ENCODE data around the gene LTB4R. TPM values are rescaled to one million over a fixed set of nuclear protein-coding genes. Genes with fewer than 3 reads are reported as not detected.

The LTB4R gene
- total and polyA plus RNA-seq, 4 donors: 0.86 to 5.0 (median 2.5) TPM

- DNase-seq (ENCODE audit: low spot score): no peak
- no peak overlapping the region for H3K9ac ChIP-seq (ENCODE audit: low read depth in 1 of 2, low read length in 2 of 2)
- WGBS: 97% methylated on average over 4 of the region's 4 CpGs
- no peak overlapping the region for H3K4me3 ChIP-seq (ENCODE audit: low read depth in 1 of 3, low read length in 3 of 3)
- no peaks in the 10 kb centered on the region for H3K27me3 ChIP-seq (ENCODE audit: control insufficient read depth in 4 of 4, insufficient read depth in 4 of 4, low read length in 3 of 4)
- TF ChIP-seq JUND (IDR thresholded peaks at IDR 0.05) (no peak), EGR1 (IDR thresholded peaks at IDR 0.05; ENCODE audit: low read depth in 2 of 2) (no peak), FOXA2 (IDR thresholded peaks at IDR 0.05) (no peak), TAF1 (conservative IDR thresholded peaks at IDR 0.05) (no peak), NR2F2 (IDR thresholded peaks at IDR 0.05) (no peak), HNF4G (IDR thresholded peaks at IDR 0.05) (no peak), ATF3 (IDR thresholded peaks at IDR 0.05) (no peak), GABPA (IDR thresholded peaks at IDR 0.05 in 1 of 2, conservative IDR thresholded peaks at IDR 0.05 in 1 of 2) (no peak), CTCF (IDR thresholded peaks at IDR 0.05; ENCODE audit: low read depth, low read length, missing input control) (no peak), RXRA (IDR thresholded peaks at IDR 0.05) (no peak), FOXA1 (IDR thresholded peaks at IDR 0.05) (no peak), REST (IDR thresholded peaks at IDR 0.05) (no peak), YY1 (IDR thresholded peaks at IDR 0.05) (no peak), HNF4A (conservative IDR thresholded peaks at IDR 0.05) (no peak)
- peaks cover 0 to 9% (median 3%) of the 10 kb centered on the region in 4 donors for H3K4me1 ChIP-seq (ENCODE audit: control insufficient read depth in 4 of 4, insufficient read depth in 4 of 4, low read length in 3 of 4)
- no peak overlapping the region for H3K27ac ChIP-seq (ENCODE audit: low read depth in 1 of 2, low read length in 2 of 2)
- no peaks in the 10 kb centered on the region for H3K36me3 ChIP-seq (ENCODE audit: control insufficient read depth in 4 of 4, insufficient read depth in 3 of 4, low read depth in 1 of 4, low read length in 3 of 4)
- H3K9me3 ChIP-seq (ENCODE audit: control insufficient read depth in 4 of 4, low read length in 3 of 4): no peaks in the 10 kb centered on the region
These were observed 31.6 kb downstream of the LTB4R start for GRCh38 chr14:24342889-24343288.

GRCh38 chr14:24343795-24344660 lies 32.7 kb downstream of the LTB4R start:
- Histone ChIP-seq H3K4me3 (ENCODE audit: low read depth in 1 of 3, low read length in 3 of 3) (no peak overlapping the region), H3K9me3 (ENCODE audit: control insufficient read depth in 4 of 4, low read length in 3 of 4) (no peaks in the 10 kb centered on the region), H3K4me1 (ENCODE audit: control insufficient read depth in 4 of 4, insufficient read depth in 4 of 4, low read length in 3 of 4) (peaks cover 0 to 6% (median 1%) of the 10 kb centered on the region in 4 donors), H3K27me3 (ENCODE audit: control insufficient read depth in 4 of 4, insufficient read depth in 4 of 4, low read length in 3 of 4) (no peaks in the 10 kb centered on the region), H3K36me3 (ENCODE audit: control insufficient read depth in 4 of 4, insufficient read depth in 3 of 4, low read depth in 1 of 4, low read length in 3 of 4) (no peaks in the 10 kb centered on the region), H3K9ac (ENCODE audit: low read depth in 1 of 2, low read length in 2 of 2) (no peak overlapping the region), H3K27ac (ENCODE audit: low read depth in 1 of 2, low read length in 2 of 2) (peak overlapping the region in 1 of 2 donors; percentile 66)
- DNase-seq (ENCODE audit: low spot score): no peak
- whole genome bisulfite sequencing: 49% methylated on average over 7 of the region's 7 CpGs
- TF ChIP-seq FOXA2 (IDR thresholded peaks at IDR 0.05): no peak
- peak; percentile 88 for TF ChIP-seq HNF4G (IDR thresholded peaks at IDR 0.05)
- TF ChIP-seq ZBTB33 (IDR thresholded peaks at IDR 0.05): no peak
- TF ChIP-seq SP1 (IDR thresholded peaks at IDR 0.05): peak; percentile 83
- peak; percentile 16 for TF ChIP-seq MAX (IDR thresholded peaks at IDR 0.05)
- no peak for TF ChIP-seq TAF1 (conservative IDR thresholded peaks at IDR 0.05)
- TF ChIP-seq NR2F2 (IDR thresholded peaks at IDR 0.05): no peak
- TF ChIP-seq FOXA1 (IDR thresholded peaks at IDR 0.05): peak; percentile 41
- peak in 1 of 2 donors; percentile 24 for TF ChIP-seq RAD21 (IDR thresholded peaks at IDR 0.05)
- TF ChIP-seq REST (IDR thresholded peaks at IDR 0.05): peak; percentile 33
- TF ChIP-seq EGR1 (IDR thresholded peaks at IDR 0.05; ENCODE audit: low read depth in 2 of 2): no peak
- peak; percentile 82 to 89 for TF ChIP-seq RXRA (IDR thresholded peaks at IDR 0.05)
